Activated T-cell treated with anti-CD3 and anti-CD28 coated beads, Interleukin-2, amount 50 U/mL, for 72 hours (primary cell): ENCODE results near the gene TTLL3. TPM values are rescaled to one million over a fixed set of nuclear protein-coding genes. Genes with fewer than 3 reads are reported as not detected.
A peak's percentile ranks its signal among the peaks of the same experiment; 100 is the strongest.
"Not testable (repeated sequence)": the region's sequence is repeated elsewhere in the genome, so short reads cannot be mapped to it uniquely, and the experiment has no call there.

Experiments
- ATAC-seq, 2 donors: fragments of 150-1000 bp; cut with Tn5 transposase; replicated peaks in 1 of 2; 2 replicates each; pipeline ENCODE4 v1.10.0; 2021; ENCODE audit warnings: moderate library complexity in 2 of 2, mild to moderate bottlenecking in 1 of 2
- DNase-seq, 2 donors: peaks; one replicate each; pipeline ENCODE4 v3.0.0; 2021 to 2022; ENCODE audit warnings: mixed read lengths in 1 of 2
- H3K27ac Mint-ChIP-seq: one replicate; pipeline ENCODE4 v1.8.0; 2022; ENCODE audit warnings: mild to moderate bottlenecking, moderate library complexity, mixed read lengths
- H3K27me3 Mint-ChIP-seq: one replicate; pipeline ENCODE4 v1.8.0; 2022; ENCODE audit warnings: low read depth, mixed read lengths
- H3K36me3 Mint-ChIP-seq, 2 donors: one replicate each; pipeline ENCODE4 v1.8.0; 2022; ENCODE audit warnings: mixed read lengths in 2 of 2, mild to moderate bottlenecking in 1 of 2; ENCODE audit not compliant: insufficient read depth in 2 of 2
- H3K4me1 Mint-ChIP-seq: one replicate; pipeline ENCODE4 v1.8.0; 2022; ENCODE audit warnings: low read depth, mixed read lengths
- H3K4me3 Mint-ChIP-seq, 2 donors: one replicate each; pipeline ENCODE4 v1.8.0; 2022; ENCODE audit warnings: mild to moderate bottlenecking in 2 of 2, mixed read lengths in 2 of 2, moderate library complexity in 2 of 2
- H3K9me3 Mint-ChIP-seq, 2 donors: one replicate each; pipeline ENCODE4 v1.8.0; 2022; ENCODE audit warnings: mixed read lengths in 2 of 2
- total RNA-seq, 2 donors: library from RNA; stranded (reverse); gene quantifications; one replicate each; pipeline ENCODE4 v1.2.3, GENCODE V29; 2022

The TTLL3 gene
- total RNA-seq, 2 donors from 2014 or later, result 63.6 to 75.5 TPM

DNA sequence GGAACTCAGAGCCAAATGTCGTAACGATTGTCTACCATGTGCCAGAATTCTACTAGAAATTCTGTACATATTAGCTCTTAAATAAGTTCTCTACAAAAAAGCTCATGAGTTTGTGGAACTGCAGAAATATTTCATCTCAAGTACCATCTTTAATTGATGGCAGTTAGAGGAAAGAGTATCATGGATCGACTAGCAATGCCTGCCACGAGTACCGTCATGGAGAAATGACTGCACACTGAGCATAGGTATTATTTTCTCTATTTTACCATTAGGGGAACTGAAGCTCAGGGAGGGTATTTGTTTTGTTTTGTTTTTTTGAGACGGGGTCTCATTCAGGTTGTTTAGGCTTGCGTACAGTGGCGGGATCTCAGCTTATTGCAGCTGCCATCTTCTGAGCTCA is 31.0 kb downstream of the TTLL3 start:
- H3K27ac Mint-ChIP-seq, result no peak overlapping the region

GRCh38 chr3:9843715-9844438 is 33.8 kb downstream of the TTLL3 start, which contains the start of gene RPUSD3:
RPUSD3 (minus strand) TSS chr3:9844008; CDS start chr3:9843990, 18 bp downstream.
- peak; percentile 99 for ATAC-seq
- peak within 1 kb of the TSS; percentile 97 for H3K27ac Mint-ChIP-seq
- H3K9me3 Mint-ChIP-seq, result no peaks in the 10 kb centered on the region
- H3K4me3 Mint-ChIP-seq, result peak within 1 kb of the TSS; percentile 100
- no peaks in the 10 kb centered on the region for H3K27me3 Mint-ChIP-seq
- H3K4me1 Mint-ChIP-seq, result peaks cover 38% of the 10 kb centered on the region
- peaks cover 0 to 17% of the 10 kb centered on the region in 2 donors for H3K36me3 Mint-ChIP-seq
- DNase-seq, result peak; percentile 97 to 98

More for the DNA sequence above, 31.0 kb downstream of the TTLL3 start:
- DNase-seq, result no peak
- peaks cover 0 to 21% of the 10 kb centered on the region in 2 donors for H3K36me3 Mint-ChIP-seq
- no peak overlapping the region for H3K4me3 Mint-ChIP-seq
- no peak for ATAC-seq
- no peaks in the 10 kb centered on the region for H3K9me3 Mint-ChIP-seq
- H3K27me3 Mint-ChIP-seq, result no peaks in the 10 kb centered on the region
- peaks cover 38% of the 10 kb centered on the region for H3K4me1 Mint-ChIP-seq

DNA sequence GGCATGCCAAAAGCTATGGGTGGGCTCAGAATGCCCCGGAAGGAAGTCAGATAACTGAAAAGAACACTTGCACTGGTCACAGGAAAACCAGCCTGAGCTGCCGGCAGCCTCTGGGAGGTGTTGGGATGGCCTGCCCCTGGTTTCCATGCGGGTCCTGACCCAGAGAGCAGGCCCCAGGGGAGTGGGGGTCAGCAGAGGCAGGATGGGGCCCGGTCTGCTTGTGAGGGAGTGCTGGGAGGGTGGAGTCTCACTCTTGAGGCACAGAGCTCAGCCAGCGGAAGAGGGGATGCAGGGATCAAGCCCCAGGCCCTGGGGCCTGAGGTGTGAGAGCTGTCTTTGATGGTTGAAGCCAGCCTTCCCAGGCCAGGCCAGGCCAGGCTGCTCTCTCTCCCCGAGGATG is 36.2 kb downstream of the TTLL3 start:
- H3K9me3 Mint-ChIP-seq, result no peaks in the 10 kb centered on the region

DNA sequence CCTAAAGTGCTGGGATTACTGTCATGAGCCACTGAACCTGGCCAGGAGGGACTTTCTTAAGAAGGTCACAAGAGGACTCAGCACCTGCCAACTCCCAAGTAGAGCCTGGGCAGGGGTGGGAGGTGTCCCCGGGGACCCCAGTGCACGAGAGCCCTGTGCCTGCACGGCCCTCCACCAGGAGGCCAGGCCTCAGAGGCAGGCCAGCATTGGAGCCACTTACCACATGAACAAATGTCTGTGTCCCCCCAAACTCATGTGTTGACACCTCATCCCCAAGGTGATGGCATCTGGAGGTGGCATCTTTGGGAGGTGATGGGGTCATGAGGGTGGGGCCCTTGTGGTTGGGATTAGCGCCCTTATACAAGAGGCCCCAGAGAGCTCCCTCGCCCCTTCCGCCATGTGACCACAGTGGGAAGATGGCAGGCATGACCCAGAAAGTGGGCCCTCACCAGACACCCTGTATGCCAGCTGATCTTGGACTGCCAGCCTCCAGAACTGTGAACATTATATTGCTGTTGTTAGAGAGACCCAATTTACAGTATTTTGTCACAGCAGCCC is 36.9 kb downstream of the TTLL3 start:
- Mint-ChIP-seq H3K36me3 (peaks cover 0 to 6% of the 10 kb centered on the region in 2 donors), H3K27me3 (no peaks in the 10 kb centered on the region), H3K4me1 (peaks cover 34% of the 10 kb centered on the region), H3K27ac (no peak overlapping the region), H3K9me3 (no peaks in the 10 kb centered on the region), H3K4me3 (no peak overlapping the region)
- DNase-seq, result no peak
- no peak for ATAC-seq

More for the DNA sequence above, 36.2 kb downstream of the TTLL3 start:
- Mint-ChIP-seq H3K4me3 (no peak overlapping the region), H3K36me3 (peaks cover 0 to 10% of the 10 kb centered on the region in 2 donors), H3K27ac (no peak overlapping the region), H3K27me3 (no peaks in the 10 kb centered on the region), H3K4me1 (peaks cover 38% of the 10 kb centered on the region)
- ATAC-seq, result no peak
- DNase-seq, result no peak

GRCh38 chr3:9847870-9848269 is 37.8 kb downstream of the TTLL3 start:
- H3K4me1 Mint-ChIP-seq, result peaks cover 25% of the 10 kb centered on the region

DNA sequence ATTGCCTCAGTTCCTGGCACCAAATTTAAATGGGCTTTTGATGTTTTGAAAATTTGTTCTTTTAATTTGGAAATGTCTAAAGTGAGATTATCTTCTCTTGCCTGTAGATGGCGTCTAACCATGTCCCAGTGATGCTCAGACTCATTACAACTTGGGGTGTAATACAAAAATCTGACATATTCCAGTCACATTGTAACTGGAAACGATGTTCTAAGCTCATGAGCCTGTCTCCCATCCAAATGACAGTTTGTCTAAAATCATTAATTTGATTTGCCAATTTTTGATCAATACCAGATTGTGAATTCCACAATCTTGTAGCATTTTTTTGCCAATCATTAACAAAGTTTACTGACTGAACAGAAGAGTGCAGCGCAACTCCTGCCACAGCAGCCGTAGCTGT is 38.8 kb downstream of the TTLL3 start:
- not testable (repeated sequence) for ATAC-seq, DNase-seq, H3K36me3 Mint-ChIP-seq, H3K4me3 Mint-ChIP-seq, H3K9me3 Mint-ChIP-seq, H3K27me3 Mint-ChIP-seq
- peak overlapping the region; percentile 73 for H3K27ac Mint-ChIP-seq
- peaks cover 20% of the 10 kb centered on the region for H3K4me1 Mint-ChIP-seq

More at GRCh38 chr3:9847870-9848269, 37.8 kb downstream of the TTLL3 start:
- DNase-seq, ATAC-seq, H3K4me3 Mint-ChIP-seq, H3K9me3 Mint-ChIP-seq, H3K36me3 Mint-ChIP-seq, H3K27me3 Mint-ChIP-seq, H3K27ac Mint-ChIP-seq: not testable (repeated sequence)

DNA sequence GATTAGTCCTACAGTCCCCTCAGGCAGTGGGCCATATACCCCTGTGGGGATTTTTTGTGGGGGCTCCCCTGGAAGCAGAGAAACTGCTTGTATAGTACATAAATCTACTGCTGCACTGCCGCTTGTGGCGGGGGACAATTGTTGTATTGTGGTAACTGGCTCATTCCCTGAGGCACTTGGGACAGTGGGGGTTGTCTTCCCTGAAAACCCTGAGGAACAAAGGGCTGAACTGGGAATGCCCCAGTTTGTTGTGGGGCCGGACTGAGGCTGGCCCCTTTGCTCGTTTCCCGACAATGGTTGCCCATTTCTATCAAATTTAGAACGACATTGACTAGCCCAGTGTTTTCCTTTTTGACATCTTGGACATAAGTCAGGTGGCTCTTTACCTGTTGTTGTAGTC is 41.3 kb downstream of the TTLL3 start:
- H3K27me3 Mint-ChIP-seq, H3K4me1 Mint-ChIP-seq, H3K9me3 Mint-ChIP-seq, H3K4me3 Mint-ChIP-seq, ATAC-seq, H3K27ac Mint-ChIP-seq, H3K36me3 Mint-ChIP-seq, DNase-seq: not testable (repeated sequence)

- not testable (repeated sequence) for ATAC-seq, H3K4me3 Mint-ChIP-seq, H3K9me3 Mint-ChIP-seq
Measured at GRCh38 chr3:9851926-9852325, 41.9 kb downstream of the TTLL3 start.

DNA sequence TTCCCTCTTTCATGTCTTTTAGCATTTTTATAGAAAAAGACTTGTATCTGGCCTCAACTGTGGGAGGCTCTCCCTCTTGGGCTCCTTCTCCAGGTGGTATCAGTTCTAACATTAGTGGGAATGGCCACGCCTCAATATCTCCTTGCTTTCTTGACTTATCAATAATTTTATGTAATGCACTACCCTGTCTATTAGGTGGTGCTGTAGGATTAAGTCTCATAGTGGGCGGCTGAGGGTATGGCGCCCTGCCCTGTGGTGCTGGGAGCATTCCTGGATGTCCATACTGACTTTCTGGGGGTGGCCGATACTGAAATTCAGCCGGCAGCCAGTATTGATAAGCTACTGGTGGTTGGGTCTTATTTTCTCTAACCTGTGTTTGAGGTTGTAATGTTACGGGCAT is 42.5 kb downstream of the TTLL3 start:
- H3K27ac Mint-ChIP-seq, result no peak overlapping the region
- peaks cover 5% of the 10 kb centered on the region for H3K4me1 Mint-ChIP-seq
- DNase-seq (no peak), ATAC-seq (no peak)
- H3K27me3 Mint-ChIP-seq, result no peaks in the 10 kb centered on the region
- no peaks in the 10 kb centered on the region for H3K9me3 Mint-ChIP-seq
- no peaks in the 10 kb centered on the region for H3K36me3 Mint-ChIP-seq
- no peak overlapping the region for H3K4me3 Mint-ChIP-seq

More at GRCh38 chr3:9851926-9852325, 41.9 kb downstream of the TTLL3 start:
- not testable (repeated sequence) for H3K27ac Mint-ChIP-seq, H3K4me1 Mint-ChIP-seq, DNase-seq, H3K27me3 Mint-ChIP-seq, H3K36me3 Mint-ChIP-seq

DNA sequence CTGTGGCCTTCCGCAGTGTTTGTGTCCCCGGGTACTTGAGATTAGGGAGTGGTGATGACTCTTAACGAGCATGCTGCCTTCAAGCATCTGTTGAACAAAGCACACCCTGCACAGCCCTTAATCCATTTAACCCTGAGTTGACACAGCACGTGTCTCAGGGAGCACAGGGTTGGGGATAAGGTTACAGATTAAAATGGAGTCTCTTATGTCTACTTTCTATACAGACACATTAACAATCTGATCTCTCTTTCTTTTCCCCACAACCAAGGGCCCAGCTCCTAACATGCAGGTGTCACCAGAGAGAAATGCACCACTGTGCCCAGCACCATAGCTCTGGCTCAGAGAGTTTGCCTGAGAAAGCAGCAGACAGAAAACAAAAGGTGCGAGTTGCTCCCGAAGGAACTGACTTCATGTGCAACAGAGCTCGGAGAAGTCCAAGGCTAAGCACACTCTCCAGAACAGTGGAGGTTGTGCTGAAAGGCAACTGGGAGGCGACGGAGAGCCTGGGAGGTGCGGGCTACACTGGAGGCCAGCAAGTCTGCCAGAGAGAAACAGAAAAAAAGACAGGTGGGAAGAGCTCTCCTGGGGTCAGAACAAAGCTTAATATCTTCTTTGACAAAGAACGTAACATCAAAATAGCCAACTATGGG is 44.4 kb downstream of the TTLL3 start:
- DNase-seq, H3K27ac Mint-ChIP-seq, H3K4me3 Mint-ChIP-seq, ATAC-seq, H3K27me3 Mint-ChIP-seq, H3K9me3 Mint-ChIP-seq, H3K4me1 Mint-ChIP-seq, H3K36me3 Mint-ChIP-seq: not testable (repeated sequence)

- Mint-ChIP-seq H3K27ac (no peak overlapping the region), H3K9me3 (no peaks in the 10 kb centered on the region), H3K36me3 (no peaks in the 10 kb centered on the region)
Measured at GRCh38 chr3:9855594-9855993, 45.5 kb downstream of the TTLL3 start.

DNA sequence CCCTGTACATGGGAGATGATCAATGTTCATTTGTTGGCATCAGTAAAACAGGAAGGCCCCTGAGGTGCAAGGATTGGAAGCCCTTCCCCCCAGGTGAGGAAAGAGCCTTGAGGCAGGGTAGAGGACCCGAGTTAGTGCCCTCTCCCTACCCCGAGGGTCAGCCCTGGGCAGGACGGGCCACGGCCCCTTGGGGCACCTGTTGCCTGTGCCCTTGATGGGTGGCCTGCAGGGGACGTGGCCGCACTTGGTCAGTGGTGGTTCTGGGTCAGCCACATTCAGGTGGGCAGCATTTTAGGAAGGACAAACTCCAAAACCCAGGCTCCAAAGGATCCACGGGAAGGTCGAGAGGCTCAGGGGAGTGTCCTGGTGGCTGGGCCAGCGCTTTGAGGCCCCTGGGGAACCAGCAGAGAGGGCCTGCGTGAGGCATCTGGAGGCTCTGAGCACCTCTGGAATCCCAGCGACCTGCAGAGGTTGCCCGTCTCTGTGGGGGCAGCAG is 49.5 kb downstream of the TTLL3 start:
- ATAC-seq, result no peak
- Mint-ChIP-seq H3K4me1 (no peaks in the 10 kb centered on the region), H3K27ac (no peak overlapping the region)

More at GRCh38 chr3:9855594-9855993, 45.5 kb downstream of the TTLL3 start:
- Mint-ChIP-seq H3K27me3 (no peaks in the 10 kb centered on the region), H3K4me1 (peaks cover 5% of the 10 kb centered on the region), H3K4me3 (no peak overlapping the region)
- no peak for DNase-seq
- ATAC-seq, result no peak

DNA sequence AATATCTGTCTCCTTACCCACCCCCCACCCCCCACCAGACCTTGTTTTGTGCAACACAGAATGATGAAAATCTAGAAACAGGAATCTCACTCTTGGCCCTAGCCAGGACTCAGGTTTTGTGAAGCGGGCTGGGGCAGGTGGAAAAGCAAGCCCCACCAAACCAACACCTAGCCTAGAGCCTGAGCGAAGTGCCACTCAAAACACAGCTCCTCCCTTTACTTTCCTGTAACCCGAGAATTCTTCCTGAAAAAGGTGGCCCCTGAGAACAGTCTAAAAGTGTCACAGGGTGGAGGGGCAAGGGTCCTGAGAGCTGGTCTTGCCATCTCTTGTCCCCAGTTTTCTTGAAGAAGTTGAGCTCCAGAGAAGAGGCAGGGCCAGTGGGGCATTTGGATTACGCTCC is 51.1 kb downstream of the TTLL3 start:
- ATAC-seq (no peak), DNase-seq (no peak)
- Mint-ChIP-seq H3K27me3 (no peaks in the 10 kb centered on the region), H3K9me3 (no peaks in the 10 kb centered on the region), H3K4me1 (no peaks in the 10 kb centered on the region), H3K36me3 (no peaks in the 10 kb centered on the region), H3K4me3 (no peak overlapping the region), H3K27ac (no peak overlapping the region)

More for the DNA sequence above, 49.5 kb downstream of the TTLL3 start:
- Mint-ChIP-seq H3K4me3 (no peak overlapping the region), H3K9me3 (no peaks in the 10 kb centered on the region), H3K27me3 (no peaks in the 10 kb centered on the region), H3K36me3 (no peaks in the 10 kb centered on the region)
- no peak for DNase-seq
